GM12873 (cell line): ENCODE measurements around the gene CTAGE9.
"Not testable (repeated sequence)": the region's sequence is repeated elsewhere in the genome, so short reads cannot be mapped to it uniquely, and the experiment has no call there.

Experiments
- TF ChIP-seq, protein P1 (sequence below): IDR thresholded peaks from 2 replicates; pipeline ENCODE4 v1.5.1; 2012; ENCODE audit warnings: low read depth, mild to moderate bottlenecking, moderate library complexity, low read length, control low read depth; ENCODE audit not compliant: insufficient read depth; ENCODE audit errors: missing control alignments

The CTAGE9 gene, protein sequence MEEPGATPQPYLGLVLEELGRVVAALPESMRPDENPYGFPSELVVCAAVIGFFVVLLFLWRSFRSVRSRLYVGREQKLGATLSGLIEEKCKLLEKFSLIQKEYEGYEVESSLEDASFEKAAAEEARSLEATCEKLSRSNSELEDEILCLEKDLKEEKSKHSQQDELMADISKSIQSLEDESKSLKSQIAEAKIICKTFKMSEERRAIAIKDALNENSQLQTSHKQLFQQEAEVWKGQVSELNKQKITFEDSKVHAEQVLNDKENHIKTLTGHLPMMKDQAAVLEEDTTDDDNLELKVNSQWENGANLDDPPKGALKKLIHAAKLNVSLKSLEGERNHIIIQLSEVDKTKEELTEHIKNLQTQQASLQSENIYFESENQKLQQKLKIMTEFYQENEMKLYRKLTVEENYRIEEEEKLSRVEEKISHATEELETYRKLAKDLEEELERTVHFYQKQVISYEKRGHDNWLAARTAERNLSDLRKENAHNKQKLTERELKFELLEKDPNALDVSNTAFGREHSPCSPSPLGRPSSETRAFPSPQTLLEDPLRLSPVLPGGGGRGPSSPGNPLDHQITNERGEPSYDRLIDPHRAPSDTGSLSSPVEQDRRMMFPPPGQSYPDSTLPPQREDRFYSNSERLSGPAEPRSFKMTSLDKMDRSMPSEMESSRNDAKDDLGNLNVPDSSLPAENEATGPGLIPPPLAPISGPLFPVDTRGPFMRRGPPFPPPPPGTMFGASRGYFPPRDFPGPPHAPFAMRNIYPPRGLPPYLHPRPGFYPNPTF

DNA sequence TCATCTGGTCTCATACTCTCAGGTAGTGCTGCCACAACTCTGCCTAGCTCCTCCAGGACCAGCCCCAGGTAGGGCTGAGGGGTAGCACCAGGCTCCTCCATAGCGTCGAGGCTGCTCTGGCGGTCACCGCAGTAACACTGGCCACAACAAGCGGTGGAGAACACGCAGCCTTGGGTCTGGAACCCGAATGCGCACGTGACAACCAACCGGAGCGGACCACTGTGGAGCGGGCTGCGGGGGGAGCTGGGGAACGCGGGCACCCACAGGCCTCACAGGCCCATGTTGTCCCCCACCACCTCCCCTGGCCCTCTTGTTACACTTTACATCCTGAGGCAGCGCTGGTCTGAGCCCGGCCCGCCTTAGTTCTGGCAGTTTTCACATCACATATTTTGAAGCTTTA, at the start of gene CTAGE9:
Gene CTAGE9, minus strand, starts transcription at position 101 of the 400 bp plus-strand sequence. Its CDS starts 0 bp downstream, at position 101.
- TF ChIP-seq, protein P1, sequence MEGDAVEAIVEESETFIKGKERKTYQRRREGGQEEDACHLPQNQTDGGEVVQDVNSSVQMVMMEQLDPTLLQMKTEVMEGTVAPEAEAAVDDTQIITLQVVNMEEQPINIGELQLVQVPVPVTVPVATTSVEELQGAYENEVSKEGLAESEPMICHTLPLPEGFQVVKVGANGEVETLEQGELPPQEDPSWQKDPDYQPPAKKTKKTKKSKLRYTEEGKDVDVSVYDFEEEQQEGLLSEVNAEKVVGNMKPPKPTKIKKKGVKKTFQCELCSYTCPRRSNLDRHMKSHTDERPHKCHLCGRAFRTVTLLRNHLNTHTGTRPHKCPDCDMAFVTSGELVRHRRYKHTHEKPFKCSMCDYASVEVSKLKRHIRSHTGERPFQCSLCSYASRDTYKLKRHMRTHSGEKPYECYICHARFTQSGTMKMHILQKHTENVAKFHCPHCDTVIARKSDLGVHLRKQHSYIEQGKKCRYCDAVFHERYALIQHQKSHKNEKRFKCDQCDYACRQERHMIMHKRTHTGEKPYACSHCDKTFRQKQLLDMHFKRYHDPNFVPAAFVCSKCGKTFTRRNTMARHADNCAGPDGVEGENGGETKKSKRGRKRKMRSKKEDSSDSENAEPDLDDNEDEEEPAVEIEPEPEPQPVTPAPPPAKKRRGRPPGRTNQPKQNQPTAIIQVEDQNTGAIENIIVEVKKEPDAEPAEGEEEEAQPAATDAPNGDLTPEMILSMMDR = not testable (repeated sequence)

DNA sequence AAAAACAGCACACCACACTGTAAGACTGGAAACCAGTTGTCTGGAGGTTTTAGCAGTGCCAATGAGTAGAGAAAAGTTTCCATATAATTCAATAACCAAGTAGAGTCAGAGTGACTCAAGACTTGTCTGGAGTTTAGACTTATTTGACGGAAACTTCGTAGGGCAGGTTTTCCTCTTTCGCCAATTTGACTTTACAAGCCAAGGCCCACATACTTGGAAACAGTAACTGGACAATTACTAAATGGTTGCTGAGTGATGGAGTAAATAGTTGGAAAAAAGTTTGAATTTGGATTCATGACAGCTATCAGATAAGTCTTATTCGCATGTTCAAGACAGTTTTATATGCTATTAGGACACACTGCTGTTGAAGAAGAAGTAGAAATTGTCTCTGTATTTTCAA, 48.1 kb upstream of the CTAGE9 start:
- TF ChIP-seq, protein P1 = no peak

DNA sequence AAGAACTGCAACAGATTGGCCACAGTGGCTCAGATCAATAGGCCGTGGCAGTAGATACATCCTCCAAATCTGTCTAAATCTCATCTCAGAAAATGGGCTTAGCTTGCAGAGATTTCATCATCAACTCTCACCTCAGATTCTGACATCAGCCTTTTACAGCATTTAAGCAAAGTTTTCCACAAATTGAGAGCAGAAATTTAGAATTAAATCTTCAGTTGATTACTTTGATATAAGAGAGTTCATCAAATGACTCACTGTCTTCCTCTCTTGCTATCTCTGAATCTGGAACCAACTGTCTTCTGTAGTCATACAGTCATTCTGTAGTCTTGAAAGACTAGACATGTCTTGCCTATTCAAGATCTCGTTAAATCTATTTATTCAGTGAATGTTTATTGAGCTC, 45.2 kb upstream of the CTAGE9 start:
- TF ChIP-seq, protein P1 = no peak

DNA sequence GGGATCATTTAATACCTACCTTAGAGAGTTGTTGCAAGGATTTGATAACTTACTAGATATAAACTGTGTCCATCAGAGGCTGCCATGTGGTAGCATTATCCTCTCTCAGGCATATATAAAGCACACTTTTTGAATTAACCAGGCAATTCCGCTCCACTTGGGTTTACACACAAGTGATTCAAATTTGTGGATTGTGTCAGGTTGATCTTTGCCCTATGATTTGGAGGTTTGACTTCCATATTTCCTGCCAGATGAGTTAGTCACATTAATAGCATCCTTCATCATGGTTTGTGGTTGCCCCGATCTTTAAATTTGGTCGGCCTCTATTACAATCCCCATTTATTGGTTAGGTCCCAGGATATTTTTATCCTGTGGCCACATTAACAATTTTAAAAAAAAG, 44.8 kb upstream of the CTAGE9 start:
- TF ChIP-seq, protein P1 = no peak

DNA sequence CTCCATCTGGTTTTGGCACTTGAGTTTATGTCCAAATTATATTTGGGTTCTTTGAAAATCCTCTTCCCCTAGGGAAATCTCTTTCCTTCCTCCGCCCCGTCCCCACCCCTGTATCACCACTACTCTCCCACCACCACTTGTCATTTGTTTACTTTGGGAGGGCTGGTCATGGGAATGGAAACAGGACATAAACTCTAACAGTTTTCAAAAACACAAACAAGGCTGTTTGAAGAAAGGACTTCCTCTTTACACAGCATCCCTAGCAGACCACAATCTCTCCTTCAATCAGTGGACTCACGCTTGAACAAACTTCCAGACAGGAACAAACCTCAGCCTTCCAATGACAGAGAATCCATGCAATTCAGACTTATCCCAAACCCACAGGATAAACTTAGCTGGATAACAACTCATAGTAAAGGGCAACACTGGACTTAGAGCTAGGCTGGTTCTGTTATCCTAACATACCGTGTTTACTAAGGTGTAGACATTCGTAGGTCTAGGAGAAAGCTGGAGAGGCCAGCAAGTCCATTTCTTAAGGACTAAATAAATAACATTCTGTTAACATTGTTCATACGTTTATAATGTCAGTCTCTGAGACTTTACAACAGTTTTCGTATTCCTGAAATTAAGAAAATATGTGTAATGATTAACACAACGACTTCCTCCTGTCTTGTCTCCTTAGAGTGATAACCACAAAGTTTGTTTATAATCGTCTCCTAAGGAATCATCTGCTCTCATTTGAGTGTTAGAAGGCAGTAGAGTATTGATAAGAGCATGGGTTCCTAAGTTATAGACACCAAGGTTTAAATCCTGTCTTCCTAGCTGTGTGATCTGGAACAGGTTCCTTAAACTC, 44.1 kb upstream of the CTAGE9 start:
- TF ChIP-seq, protein P1 = no peak

DNA sequence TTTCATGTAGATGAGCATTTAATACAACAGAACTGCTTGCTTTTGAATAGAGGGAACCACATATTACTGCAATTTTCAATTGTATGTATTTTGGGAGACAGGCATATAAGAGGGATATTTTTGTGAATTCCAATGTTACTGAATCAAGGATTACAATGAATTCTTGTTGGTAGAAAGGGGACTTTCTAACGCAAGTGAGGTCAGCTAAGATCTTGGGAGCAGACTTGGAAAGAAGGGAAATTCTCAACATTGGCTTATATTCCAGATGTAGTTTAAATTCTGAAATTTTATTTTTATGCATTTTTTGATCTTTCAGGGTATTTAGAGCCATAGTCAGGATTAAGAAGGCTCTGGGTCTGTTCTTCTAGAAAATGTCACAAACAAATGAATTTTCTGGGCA, 43.3 kb upstream of the CTAGE9 start:
- TF ChIP-seq, protein P1 = no peak
